SK-N-SH (cell line): ENCODE measurements around the gene ELOA2. TPM values are rescaled to one million over a fixed set of nuclear protein-coding genes. Genes with fewer than 3 reads are reported as not detected.

Experiments
- CTCF ChIA-PET: fragments of 300-600, 350-600 bp; formaldehyde crosslinking; extraction: SDS; loops from one replicate; lab custom pipeline; 2021; lab: Yijun Ruan, JAX
- POLR2A ChIA-PET: fragments of 350-600 bp; sonication (Branson Sonifier 250); formaldehyde crosslinking; extraction: SDS; loops from one replicate; lab custom pipeline; 2020; ENCODE audit warnings: antibody characterized with exemption, inconsistent platforms; lab: Yijun Ruan, JAX
- DNase-seq: peaks from one replicate; pipeline ENCODE4 v3.0.0; 2012
- H2AFZ ChIP-seq: fragments of 200-600 bp; sonication (generic); 2 replicates; pipeline ENCODE4 v1.8.1; 2016; ENCODE audit warnings: antibody characterized with exemption, mild to moderate bottlenecking, low read depth
- H3F3A ChIP-seq: fragments of 200-600 bp; sonication (generic); replicated peaks from 2 replicates; pipeline ENCODE3; 2016; ENCODE audit warnings: antibody characterized with exemption, mild to moderate bottlenecking; ENCODE audit not compliant: insufficient read depth
- H3K27ac ChIP-seq, 2 experiments: fragments of 200-500 bp in 1 of 2; fragments of 200-600 bp in 1 of 2; sonication (Bioruptor generic) in 1 of 2; sonication (generic), shearing (Covaris generic) in 1 of 2; 2 replicates each; pipeline versions ENCODE4 v1.5.1 to v1.6.1; 2014 to 2016; ENCODE audit warnings: low read depth in 2 of 2, inconsistent platforms in 1 of 2, low read length in 1 of 2, mild to moderate bottlenecking in 1 of 2, mixed read lengths in 1 of 2
- H3K27me3 ChIP-seq: fragments of 200-600 bp; sonication (generic), shearing (Covaris generic); 2 replicates; pipeline ENCODE4 v1.6.1; 2016; ENCODE audit warnings: mixed run types; ENCODE audit not compliant: insufficient read depth
- H3K36me3 ChIP-seq, 2 experiments: fragments of 200-500 bp in 1 of 2; fragments of 200-600 bp in 1 of 2; sonication (Bioruptor generic) in 1 of 2; sonication (generic) in 1 of 2; replicated peaks in 1 of 2; 2 replicates each; pipeline versions ENCODE3 to v1.5.1; 2014 to 2016; ENCODE audit warnings: low read length in 1 of 2, mild to moderate bottlenecking in 1 of 2; ENCODE audit not compliant: insufficient read depth in 2 of 2, control insufficient read depth in 1 of 2
- H3K4me1 ChIP-seq, 2 experiments: fragments of 200-500 bp in 1 of 2; fragments of 200-600 bp in 1 of 2; sonication (Bioruptor generic) in 1 of 2; sonication (generic), shearing (Covaris generic) in 1 of 2; 2 replicates each; pipeline versions ENCODE4 v1.5.1 to v1.6.1; 2014 to 2016; ENCODE audit warnings: low read depth in 1 of 2, low read length in 1 of 2, mixed run types in 1 of 2; ENCODE audit not compliant: insufficient read depth in 2 of 2, control insufficient read depth in 1 of 2
- H3K4me2 ChIP-seq: fragments of 200-600 bp; sonication (generic), shearing (Covaris generic); 2 replicates; pipeline ENCODE4 v1.6.1; 2017; ENCODE audit warnings: mixed run types
- H3K4me3 ChIP-seq, 2 experiments: fragments of 200-500 bp in 1 of 2; fragments of 200-600 bp in 1 of 2; sonication (Bioruptor generic) in 1 of 2; sonication (generic), shearing (Covaris generic) in 1 of 2; 2 replicates each; pipeline versions ENCODE4 v1.5.1 to v1.8.1; 2014 to 2016; ENCODE audit warnings: low read depth in 2 of 2, inconsistent platforms in 1 of 2, low read length in 1 of 2, mild to moderate bottlenecking in 1 of 2, mixed read lengths in 1 of 2, moderate library complexity in 1 of 2
- H3K79me2 ChIP-seq: fragments of 200-600 bp; sonication (generic); 2 replicates; pipeline ENCODE4 v1.8.1; 2017; ENCODE audit warnings: mild to moderate bottlenecking; ENCODE audit not compliant: insufficient read depth
- H3K9ac ChIP-seq: fragments of 200-600 bp; sonication (generic); 2 replicates; pipeline ENCODE4 v1.6.1; 2017; ENCODE audit warnings: mixed run types
- H3K9me2 ChIP-seq: fragments of 200-600 bp; sonication (generic); 2 replicates; pipeline ENCODE4 v1.6.1; 2017; ENCODE audit warnings: mixed run types
- H3K9me3 ChIP-seq: fragments of 200-600 bp; sonication (generic); 2 replicates; pipeline ENCODE4 v1.6.1; 2017; ENCODE audit warnings: mixed run types, mild to moderate bottlenecking, moderate library complexity
- H4K20me1 ChIP-seq: fragments of 200-600 bp; sonication (generic); 2 replicates; pipeline ENCODE4 v1.6.1; 2017; ENCODE audit warnings: mild to moderate bottlenecking, mixed run types; ENCODE audit not compliant: insufficient read depth
- FOXM1 ChIP-seq: IDR thresholded peaks from 2 replicates; pipeline ENCODE4 v1.4.0; 2012; ENCODE audit warnings: low read depth, mild to moderate bottlenecking
- MEF2A ChIP-seq: IDR thresholded peaks from 2 replicates; pipeline ENCODE4 v1.4.0; 2012; ENCODE audit warnings: low read depth, borderline replicate concordance
- MXI1 ChIP-seq: IDR thresholded peaks from 2 replicates; pipeline ENCODE4 v1.6.1; 2012; ENCODE audit warnings: mild to moderate bottlenecking, low read depth, low read length, improper control_type of control experiment
- NFIC ChIP-seq: IDR thresholded peaks from 2 replicates; pipeline ENCODE4 v1.4.0; 2012; ENCODE audit warnings: borderline replicate concordance
- NRF1 ChIP-seq: IDR thresholded peaks from 2 replicates; pipeline ENCODE4 v1.6.1; 2012; ENCODE audit warnings: low read depth, mild to moderate bottlenecking, low read length
- POLR2AphosphoS5 ChIP-seq: IDR thresholded peaks from 2 replicates; pipeline ENCODE4 v1.6.1; 2012; ENCODE audit warnings: low read depth, low read length
- RAD21 ChIP-seq: IDR thresholded peaks from 2 replicates; pipeline ENCODE4 v1.6.1; 2012; ENCODE audit warnings: mild to moderate bottlenecking, low read length
- RFX5 ChIP-seq: IDR thresholded peaks from 2 replicates; pipeline ENCODE4 v1.6.1; 2012; ENCODE audit warnings: mild to moderate bottlenecking, improper control_type of control experiment, low read length
- SIN3A ChIP-seq: IDR thresholded peaks from 2 replicates; pipeline ENCODE4 v1.6.1; 2012; ENCODE audit warnings: low read depth, mild to moderate bottlenecking, low read length, moderate library complexity, borderline replicate concordance
- TAF1 ChIP-seq: IDR thresholded peaks from 2 replicates; pipeline ENCODE4 v1.6.1; 2012; ENCODE audit warnings: low read depth, mild to moderate bottlenecking, low read length, moderate library complexity, borderline replicate concordance
- TCF12 ChIP-seq: IDR thresholded peaks from 2 replicates; pipeline ENCODE4 v1.4.0; 2012
- TEAD4 ChIP-seq: IDR thresholded peaks from 2 replicates; pipeline ENCODE4 v1.4.0; 2012; ENCODE audit warnings: mild to moderate bottlenecking, borderline replicate concordance; ENCODE audit not compliant: insufficient read depth
- WGBS: methylation state at CpG from one replicate; pipeline ENCODE4 v1.1.6; 2017; ENCODE audit warnings: low lambda C conversion rate; 5-methylcytosine and 5-hydroxymethylcytosine counted together
- polyA plus RNA-seq, 3 experiments: library from polyadenylated mRNA; depleted of rRNA; stranded (reverse); fragments of >200 nt; gene quantifications; 2 replicates each; pipeline ENCODE4 v1.2.3, GENCODE V29; 2012
- TF ChIP-seq, protein P1 (sequence below): IDR thresholded peaks from 2 replicates; pipeline ENCODE4 v1.6.1; 2012; ENCODE audit warnings: mild to moderate bottlenecking, low read depth, low read length, moderate library complexity
- TF ChIP-seq, protein P2 (sequence below): IDR thresholded peaks from 2 replicates; pipeline ENCODE4; 2012

The ELOA2 gene
- polyA plus RNA-seq, 1 of the 3 experiments (the other 2 are of a cell fraction) = not detected

DNA sequence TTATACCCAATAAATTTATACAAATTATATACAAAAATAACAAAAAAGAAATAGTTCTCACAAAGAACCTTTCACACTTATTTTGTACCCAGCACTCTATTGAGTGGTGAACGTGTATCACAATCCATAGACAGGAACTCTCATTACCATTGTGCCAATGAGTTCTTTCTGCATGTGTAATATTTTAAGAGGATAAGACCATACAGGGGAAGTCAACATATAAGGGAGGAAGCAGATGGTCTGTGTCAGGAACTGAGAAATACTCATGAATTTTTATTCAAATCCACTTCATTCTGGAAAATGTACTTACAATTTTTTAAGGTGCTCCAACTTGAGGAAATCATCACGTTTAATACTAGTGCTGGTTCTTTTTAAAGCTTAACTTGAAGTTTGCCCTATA lies 27.1 kb upstream of the ELOA2 start:
- CTCF ChIA-PET = no interaction called here
- H4K20me1 ChIP-seq = no peaks in the 10 kb centered on the region
- WGBS = 46% methylated on average over 2 of the region's 2 CpGs

DNA sequence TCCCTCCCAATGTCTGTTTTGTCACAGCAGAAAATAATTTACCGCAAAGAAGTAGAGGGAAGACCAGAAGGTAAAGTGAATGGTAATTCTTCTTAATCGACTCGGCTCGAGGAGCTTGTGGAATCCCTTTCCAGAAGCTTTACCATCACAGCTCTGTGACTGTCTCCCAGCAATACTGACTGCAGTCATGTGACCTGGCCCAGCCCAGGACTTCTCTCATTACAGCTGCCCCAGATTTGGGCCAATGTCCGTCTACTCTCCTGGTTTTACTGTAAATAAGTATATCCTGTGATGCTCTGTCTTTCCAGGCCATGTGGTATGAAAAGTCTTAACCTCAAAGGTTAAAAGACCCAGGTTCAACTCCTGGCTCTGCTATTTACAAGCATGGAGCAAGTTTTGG lies 18.9 kb upstream of the ELOA2 start:
- TF ChIP-seq, protein P1, sequence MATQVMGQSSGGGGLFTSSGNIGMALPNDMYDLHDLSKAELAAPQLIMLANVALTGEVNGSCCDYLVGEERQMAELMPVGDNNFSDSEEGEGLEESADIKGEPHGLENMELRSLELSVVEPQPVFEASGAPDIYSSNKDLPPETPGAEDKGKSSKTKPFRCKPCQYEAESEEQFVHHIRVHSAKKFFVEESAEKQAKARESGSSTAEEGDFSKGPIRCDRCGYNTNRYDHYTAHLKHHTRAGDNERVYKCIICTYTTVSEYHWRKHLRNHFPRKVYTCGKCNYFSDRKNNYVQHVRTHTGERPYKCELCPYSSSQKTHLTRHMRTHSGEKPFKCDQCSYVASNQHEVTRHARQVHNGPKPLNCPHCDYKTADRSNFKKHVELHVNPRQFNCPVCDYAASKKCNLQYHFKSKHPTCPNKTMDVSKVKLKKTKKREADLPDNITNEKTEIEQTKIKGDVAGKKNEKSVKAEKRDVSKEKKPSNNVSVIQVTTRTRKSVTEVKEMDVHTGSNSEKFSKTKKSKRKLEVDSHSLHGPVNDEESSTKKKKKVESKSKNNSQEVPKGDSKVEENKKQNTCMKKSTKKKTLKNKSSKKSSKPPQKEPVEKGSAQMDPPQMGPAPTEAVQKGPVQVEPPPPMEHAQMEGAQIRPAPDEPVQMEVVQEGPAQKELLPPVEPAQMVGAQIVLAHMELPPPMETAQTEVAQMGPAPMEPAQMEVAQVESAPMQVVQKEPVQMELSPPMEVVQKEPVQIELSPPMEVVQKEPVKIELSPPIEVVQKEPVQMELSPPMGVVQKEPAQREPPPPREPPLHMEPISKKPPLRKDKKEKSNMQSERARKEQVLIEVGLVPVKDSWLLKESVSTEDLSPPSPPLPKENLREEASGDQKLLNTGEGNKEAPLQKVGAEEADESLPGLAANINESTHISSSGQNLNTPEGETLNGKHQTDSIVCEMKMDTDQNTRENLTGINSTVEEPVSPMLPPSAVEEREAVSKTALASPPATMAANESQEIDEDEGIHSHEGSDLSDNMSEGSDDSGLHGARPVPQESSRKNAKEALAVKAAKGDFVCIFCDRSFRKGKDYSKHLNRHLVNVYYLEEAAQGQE = no peak
- TF ChIP-seq NRF1 (no peak), NFIC (no peak), MEF2A (no peak), TCF12 (no peak), RFX5 (no peak), MXI1 (no peak), POLR2AphosphoS5 (no peak), TAF1 (no peak), FOXM1 (no peak), TEAD4 (no peak)
- TF ChIP-seq, protein P2, sequence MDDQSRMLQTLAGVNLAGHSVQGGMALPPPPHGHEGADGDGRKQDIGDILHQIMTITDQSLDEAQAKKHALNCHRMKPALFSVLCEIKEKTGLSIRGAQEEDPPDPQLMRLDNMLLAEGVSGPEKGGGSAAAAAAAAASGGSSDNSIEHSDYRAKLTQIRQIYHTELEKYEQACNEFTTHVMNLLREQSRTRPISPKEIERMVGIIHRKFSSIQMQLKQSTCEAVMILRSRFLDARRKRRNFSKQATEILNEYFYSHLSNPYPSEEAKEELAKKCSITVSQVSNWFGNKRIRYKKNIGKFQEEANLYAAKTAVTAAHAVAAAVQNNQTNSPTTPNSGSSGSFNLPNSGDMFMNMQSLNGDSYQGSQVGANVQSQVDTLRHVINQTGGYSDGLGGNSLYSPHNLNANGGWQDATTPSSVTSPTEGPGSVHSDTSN = no peak
- Histone ChIP-seq H3K4me2 (no peak overlapping the region), H3K9ac (no peak overlapping the region), H3F3A (no peaks in the 10 kb centered on the region), H3K4me3 (no peak overlapping the region), H4K20me1 (no peaks in the 10 kb centered on the region), H2AFZ (no peak overlapping the region), H3K9me3 (no peaks in the 10 kb centered on the region), H3K79me2 (no peaks in the 10 kb centered on the region), H3K9me2 (no peaks in the 10 kb centered on the region), H3K4me1 (no peaks in the 10 kb centered on the region), H3K27ac (no peak overlapping the region), H3K36me3 (peaks cover 0 to 3% of the 10 kb centered on the region in 2 experiments), H3K27me3 (no peaks in the 10 kb centered on the region)
- ChIA-PET POLR2A (no interaction called here), CTCF (interaction anchor here (1.0 to 4.4 kb wide), 6 partner anchors 13 to 702 kb away, joined by 3 to 25 read pairs (median 4); no protein-coding TSS in a partner anchor)
- no peak for DNase-seq
- 88% methylated on average over 5 of the region's 5 CpGs for WGBS

More for the DNA sequence above, 27.1 kb upstream of the ELOA2 start:
- Histone ChIP-seq H3K4me2 (no peak overlapping the region), H3K9me3 (no peaks in the 10 kb centered on the region), H3K27ac (no peak overlapping the region), H3K36me3 (peaks cover 0 to 3% of the 10 kb centered on the region in 2 experiments), H2AFZ (no peak overlapping the region), H3K9ac (no peak overlapping the region), H3K79me2 (no peaks in the 10 kb centered on the region), H3F3A (no peaks in the 10 kb centered on the region), H3K27me3 (no peaks in the 10 kb centered on the region), H3K4me1 (no peaks in the 10 kb centered on the region), H3K4me3 (no peak overlapping the region), H3K9me2 (no peaks in the 10 kb centered on the region)
- DNase-seq = no peak
- TF ChIP-seq TCF12 = no peak
- no peak for TF ChIP-seq SIN3A
- TF ChIP-seq RAD21 = no peak
- POLR2A ChIA-PET = no interaction called here
